NCI-H128 (cell line): ENCODE data around the gene ALPL.
"Not testable (repeated sequence)": the region's sequence is repeated elsewhere in the genome, so short reads cannot be mapped to it uniquely, and the experiment has no call there.

Source experiments
- DNase-seq: peaks from one replicate; lab custom pipeline; 2025; ENCODE audit not compliant: unreplicated experiment; lab: John Stamatoyannopoulos, UW

Gene ALPL

DNA sequence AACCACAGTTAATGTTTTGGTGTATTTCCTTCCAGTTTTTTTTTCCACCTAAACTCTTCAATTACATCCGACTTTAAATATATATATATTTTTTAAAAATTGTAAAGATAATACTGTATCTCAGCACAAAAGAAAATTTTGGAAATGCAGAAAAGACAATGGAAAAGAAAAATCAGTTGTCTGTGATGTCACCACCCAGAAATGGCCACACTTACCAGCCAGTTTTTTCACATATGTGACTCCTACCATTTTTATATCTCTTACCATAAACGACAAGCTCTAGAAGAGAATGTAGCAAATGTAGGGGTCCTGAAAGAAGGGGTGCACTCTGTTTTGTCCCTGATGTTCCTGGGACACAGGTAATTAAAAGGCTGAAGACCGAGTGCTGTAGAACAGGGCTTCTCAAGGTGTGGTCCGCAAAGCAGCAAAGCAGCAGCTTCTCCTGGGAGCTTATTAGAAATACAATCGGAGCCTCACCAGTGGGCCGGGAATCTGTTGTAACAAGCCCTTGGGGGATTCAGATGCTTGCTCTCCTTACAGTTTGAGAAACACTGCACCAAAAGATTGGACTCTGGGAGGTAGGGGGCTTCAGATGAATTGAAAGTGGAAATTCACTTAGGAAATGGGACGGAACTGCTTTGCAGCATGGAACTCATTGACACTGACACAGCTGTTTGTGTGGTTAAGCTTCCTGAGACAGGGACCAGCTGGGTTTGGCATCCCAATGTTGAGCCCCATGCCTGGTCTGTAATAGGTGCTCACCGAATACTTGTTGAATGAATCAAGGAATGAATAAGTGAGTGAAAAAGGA lies 44.1 kb downstream of the ALPL start:
- no peak for DNase-seq

DNA sequence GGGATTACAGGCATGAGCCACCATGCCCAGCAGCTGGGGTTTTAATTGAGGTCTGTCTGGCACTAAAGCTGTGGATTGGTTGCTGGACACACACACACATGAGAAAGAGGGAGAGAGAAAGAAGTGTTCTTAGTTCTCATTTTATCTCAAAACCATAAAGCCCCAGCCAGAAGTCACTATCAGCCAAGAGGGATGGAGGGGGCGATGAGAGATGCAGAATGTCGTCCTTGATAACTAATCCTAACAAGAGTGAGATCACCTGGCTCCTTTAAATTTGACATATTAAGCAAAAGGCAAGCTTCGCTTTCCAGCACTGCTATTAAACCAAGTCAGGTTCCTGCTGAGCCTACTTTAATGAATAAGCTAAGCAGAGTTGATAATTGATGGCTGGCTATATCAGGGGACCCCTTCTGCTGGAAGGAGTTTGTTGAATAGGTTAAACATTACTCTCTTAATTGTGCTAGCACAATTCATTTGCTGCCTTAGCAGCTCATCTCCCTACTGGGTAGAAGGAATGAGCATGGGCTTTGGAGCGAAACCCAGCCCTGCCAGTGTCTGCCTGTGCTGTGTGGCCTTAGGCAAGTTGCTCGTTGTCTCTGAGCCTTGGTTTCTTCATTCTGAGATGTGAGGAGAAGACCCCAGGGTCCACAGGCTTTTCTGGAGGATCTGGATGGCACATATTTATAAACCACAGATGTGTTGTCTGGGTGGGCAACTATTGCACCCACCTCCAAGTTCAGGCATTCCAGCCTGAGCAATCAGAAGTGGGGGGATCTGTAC lies 50.8 kb downstream of the ALPL start:
- DNase-seq, result no peak

DNA sequence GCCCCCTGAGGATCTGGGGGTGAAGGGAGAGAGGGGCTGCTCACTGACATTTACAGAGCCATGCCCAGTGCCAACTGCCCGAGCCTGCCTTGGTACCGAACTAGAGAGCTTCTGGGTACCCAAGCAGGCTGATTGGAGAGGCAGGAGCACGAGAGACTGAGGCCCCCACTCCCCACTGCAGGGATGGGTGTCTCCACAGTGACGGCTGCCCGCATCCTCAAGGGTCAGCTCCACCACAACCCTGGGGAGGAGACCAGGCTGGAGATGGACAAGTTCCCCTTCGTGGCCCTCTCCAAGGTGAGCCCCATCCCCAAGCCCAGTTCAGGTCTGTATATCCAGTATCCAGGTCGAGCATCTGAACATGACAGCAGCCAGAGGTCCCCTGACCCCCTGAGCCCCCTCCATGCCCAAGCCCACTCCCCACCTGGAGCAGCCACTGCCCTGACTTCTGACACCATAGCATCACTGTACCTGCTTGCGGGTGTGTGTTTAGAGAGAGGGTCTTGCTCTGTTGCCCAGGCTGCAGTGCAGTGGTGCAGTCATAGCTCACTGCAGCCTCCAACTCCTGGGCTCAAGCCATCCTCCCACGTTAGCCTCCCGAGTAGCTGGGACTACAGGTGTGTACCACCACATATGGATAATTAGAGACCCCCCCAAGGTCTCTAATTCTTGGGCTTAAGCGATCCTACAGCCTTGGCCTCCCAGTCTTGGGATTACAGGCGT lies 51.9 kb downstream of the ALPL start:
- no peak for DNase-seq

DNA sequence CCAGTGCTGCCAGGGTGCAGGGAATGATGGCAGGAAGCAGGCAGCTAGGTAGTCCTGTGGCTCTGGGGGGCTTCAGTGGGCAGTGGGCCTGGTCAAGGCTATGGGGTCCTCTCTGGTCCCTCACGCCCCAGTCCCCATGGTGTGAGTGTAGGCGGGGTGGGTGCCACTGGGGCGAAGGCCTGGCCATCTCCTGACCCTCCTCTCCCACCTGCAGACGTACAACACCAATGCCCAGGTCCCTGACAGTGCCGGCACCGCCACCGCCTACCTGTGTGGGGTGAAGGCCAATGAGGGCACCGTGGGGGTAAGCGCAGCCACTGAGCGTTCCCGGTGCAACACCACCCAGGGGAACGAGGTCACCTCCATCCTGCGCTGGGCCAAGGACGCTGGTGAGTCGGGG lies 53.7 kb downstream of the ALPL start:
- no peak for DNase-seq

DNA sequence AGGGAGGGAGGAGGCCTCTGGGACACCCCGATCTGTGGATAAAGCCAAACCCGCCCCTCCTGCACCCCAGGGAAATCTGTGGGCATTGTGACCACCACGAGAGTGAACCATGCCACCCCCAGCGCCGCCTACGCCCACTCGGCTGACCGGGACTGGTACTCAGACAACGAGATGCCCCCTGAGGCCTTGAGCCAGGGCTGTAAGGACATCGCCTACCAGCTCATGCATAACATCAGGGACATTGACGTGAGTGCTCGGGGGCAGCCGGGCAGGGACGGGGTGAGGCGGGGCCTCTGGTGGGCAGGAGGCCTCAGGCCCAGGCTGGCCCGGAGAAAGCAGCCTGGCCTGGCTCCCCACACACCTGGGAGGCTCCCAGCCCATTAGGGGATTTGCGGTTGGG lies 54.7 kb downstream of the ALPL start:
- DNase-seq, result no peak

DNA sequence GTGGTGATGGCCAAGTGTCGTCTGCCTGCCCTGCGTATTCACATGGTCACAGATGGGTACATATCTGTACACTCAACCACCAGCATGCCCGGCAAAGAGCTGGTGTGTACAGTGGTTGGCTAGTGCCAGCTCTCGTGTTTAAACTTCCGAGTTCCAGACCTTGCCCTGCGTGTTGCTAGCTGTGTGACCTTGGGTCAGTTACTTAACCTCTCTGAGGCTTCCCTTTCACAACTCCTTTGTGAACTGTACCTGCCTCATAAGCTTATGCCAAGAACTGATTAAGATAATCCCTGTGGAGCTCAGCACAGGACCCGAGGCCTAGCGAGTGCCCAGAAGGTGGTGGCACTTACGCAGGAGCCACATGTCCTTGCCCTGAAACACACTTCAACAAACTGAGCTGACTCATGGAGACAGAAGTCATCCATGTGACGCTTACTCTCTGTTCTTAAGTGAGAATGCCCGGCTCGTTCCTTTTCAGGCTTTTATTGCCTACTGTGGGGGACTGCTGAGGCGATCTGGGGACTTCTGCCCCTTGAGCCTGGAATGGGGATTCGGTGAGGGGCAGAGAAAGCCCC lies 55.4 kb downstream of the ALPL start:
- DNase-seq, result no peak

DNA sequence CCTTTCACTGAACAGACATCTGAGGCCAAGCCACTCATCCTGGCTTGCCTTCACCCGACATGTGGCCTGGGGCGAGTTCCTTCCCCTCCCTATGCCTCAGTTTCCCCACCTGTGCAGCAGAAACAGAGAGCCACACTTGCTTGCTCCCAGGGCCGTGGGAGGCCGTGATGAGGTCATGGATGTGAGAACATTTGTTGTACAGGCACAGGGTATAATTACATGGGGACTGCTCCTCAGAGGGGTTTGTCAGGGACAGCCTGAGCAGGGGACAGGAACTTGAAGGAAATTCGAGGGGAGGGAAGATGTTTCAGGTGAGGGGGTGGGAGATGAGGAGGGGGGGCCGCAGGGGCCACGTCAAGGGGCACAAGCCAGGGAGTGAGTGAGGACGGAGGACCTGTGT lies 56.1 kb downstream of the ALPL start:
- DNase-seq, result no peak

DNA sequence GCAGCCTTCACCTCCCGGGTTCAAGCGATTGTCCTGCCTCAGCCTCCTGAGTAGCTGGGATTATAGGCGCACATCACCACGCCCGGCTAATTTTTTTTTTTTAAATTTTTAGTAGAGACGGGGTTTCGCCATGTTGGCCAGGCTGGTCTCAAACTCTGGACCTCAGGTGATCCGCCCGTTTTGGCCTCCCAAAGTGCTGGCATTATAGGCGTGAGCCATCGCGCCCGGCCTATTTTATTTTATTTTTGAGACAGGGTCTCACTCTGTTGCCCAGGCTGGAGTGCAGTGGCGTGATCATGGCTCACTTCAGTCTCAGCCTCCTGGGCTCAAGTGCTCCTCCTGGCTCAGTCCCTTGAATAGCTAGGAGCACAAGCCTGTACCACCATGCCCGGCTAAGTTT lies 57.1 kb downstream of the ALPL start:
- not testable (repeated sequence) for DNase-seq

DNA sequence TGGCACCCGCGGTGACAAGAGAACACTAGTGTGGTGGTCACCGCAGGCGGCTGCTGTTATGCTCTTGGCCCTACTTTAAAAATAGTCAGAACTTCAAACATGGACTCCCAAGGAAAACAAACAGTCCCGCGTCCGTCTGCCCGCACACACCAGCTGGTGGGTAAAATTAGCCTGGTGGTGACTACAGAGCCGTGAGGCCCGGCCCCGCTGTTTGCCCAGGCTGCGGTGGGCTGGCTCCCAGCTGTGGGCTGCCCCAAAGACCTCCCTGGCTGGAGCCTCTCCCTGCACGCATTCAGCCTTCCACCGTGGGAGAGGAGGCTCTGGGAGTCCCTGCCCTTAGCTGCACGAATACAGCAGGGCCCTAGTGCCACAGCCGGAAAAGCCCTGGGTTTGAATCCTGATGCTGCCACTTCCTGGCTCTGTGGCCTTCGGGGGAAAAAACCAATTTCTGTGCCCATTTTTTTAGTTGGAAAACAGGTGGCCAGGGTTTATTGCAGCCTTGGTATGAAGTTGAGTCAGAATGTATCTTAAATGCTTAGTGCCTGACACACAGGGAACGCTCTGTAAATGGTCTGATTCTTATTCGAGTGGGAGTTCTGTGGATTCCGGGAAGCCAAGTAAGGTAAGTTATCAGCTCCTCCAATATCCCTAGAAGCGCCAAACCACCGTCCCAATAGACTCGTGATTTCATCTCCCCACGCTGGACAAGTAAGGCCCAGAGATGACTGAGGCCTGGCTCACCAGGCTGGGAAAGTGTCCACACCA lies 58.2 kb downstream of the ALPL start:
- no peak for DNase-seq

DNA sequence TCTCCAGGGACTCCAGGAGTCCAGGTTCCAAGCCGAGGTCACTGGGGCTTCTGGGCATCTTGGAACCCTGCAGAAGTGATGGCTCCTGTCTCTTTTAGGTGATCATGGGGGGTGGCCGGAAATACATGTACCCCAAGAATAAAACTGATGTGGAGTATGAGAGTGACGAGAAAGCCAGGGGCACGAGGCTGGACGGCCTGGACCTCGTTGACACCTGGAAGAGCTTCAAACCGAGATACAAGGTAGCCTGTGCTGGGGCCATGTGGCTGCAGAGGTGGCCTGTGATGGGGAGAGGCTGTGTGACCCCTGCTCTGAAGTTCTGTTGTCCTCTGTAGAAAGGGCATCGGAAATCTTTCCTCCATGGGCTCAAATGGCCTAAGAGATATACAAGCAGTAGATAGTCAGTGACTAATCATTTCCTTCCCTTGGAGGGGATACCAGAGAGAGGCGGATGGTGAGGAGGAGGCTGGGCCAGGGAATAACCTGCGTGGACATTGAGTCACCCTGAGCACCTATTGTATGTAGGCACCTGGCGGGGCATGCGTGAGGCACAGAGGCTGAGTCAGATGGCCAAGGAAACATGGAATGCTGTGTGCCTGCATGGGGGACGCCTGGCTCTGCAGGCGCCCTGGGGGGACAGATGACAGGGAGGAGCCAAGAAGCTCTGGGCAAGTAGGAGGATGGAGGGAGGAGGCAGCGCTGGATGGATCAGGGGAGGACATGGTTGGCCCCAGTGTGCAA lies 59.0 kb downstream of the ALPL start:
- no peak for DNase-seq

DNA sequence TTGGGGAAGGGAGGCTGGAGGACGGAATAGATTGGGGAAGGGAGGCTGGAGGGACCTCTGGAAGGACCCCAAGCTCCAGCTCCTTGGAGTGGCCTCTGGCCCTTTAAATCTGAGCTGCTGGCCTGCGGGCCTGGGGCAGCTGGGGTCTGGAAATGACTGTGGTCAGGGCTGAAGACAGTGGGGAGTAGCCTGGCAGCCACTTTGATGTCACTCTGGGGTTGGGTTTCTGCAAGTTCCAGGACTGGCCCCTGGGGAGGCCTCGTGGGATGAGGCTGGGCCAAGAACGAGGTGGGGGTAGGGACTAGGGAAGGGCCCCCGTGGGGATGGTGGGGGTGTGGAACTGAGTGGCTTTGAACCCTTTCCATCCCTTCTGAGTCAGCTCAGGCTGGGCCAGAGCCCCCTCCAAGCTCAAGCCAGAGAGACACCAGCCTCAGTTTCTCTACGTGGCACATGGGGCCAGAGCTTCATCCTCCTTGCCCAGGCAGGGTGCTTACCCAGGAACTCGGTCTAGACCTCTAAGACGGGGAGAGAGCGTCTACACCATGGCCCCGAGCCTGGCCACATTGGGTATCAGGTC lies 59.7 kb downstream of the ALPL start:
- DNase-seq, result no peak

DNA sequence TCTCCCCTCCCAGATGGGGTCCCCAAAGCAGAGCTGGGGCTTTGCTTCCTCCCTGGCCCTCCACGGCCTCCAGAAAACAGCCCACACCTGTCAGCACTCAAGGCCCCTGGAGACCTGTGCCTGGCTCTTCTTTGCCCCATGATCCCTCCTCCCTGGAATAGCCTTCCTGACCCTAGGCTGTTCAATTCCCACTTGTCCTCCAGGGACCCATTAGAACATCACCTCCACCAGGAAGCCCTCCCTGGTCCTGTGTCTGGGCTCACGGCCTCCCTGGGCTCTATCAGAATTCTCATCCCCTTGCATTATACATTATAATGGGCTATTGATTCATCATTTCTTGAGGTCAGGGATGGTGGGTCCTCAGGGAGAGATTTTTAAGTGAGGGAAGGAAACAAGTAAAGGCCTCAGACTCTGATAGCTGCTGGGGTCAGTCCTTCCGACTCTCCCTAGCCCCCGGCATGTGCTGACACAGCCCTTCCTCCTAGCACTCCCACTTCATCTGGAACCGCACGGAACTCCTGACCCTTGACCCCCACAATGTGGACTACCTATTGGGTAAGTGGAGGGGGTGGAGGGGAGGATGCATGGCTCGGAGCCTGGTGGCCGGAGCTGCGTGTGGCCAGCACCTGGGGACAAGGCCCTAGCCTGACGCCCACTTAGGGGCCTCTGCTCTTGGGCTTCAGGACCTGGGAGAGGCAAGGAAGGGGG lies 60.8 kb downstream of the ALPL start:
- no peak for DNase-seq

DNA sequence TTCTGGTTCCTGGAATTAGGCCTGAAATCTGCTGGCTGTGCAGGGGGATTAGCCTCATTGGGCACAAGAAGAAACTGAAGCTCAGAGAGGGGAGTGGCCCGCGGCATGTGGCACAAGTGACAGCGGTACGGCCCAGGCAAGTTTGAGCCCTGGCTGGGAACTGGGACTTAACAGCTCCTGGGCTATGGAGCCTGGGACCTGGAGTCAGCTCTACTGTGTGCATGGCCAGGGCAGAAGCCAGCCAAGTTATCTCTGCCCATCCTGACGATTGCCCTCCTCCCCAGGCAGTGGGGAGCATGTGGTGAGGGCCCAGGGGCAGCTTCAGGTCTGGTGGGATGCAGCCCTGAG lies 61.3 kb downstream of the ALPL start:
- DNase-seq, result no peak

DNA sequence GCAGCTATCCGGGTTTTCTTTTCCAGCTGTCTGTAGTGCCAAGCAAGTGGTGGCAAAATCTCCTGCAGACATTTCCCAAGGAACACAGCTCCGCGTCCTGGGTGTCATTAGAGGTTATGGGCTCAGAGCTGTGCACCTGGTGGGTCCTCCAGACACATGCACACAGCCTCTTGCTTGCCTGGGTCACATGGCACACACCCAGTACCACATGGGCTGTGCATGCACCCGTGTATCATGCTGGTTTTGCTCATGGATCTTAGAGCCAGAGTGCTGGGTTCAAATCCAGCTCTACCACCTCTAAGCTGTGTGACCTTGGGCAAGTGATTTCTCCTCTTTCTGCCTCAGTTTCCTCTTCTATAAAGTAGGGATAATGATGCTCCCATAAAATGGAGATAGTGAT lies 61.7 kb downstream of the ALPL start:
- no peak for DNase-seq

DNA sequence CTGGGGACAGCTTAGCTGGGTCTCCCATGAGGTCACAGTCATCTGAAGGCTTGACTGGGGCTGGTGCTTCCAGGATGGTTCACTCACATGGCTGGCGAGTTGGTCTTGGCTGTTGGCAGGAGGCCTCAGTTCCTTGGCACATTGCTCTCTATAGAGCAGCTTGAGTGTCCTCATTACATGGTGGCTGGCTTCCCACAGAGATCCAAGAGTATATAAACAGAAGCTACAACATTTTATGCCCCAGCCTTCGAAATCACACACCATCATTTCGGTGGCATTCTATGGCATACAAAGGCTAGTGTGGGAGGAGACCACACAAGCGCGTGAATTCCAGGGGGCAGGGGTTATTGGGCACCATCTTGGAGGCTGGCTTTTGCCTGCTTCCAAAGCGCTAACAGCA lies 63.0 kb downstream of the ALPL start:
- no peak for DNase-seq

DNA sequence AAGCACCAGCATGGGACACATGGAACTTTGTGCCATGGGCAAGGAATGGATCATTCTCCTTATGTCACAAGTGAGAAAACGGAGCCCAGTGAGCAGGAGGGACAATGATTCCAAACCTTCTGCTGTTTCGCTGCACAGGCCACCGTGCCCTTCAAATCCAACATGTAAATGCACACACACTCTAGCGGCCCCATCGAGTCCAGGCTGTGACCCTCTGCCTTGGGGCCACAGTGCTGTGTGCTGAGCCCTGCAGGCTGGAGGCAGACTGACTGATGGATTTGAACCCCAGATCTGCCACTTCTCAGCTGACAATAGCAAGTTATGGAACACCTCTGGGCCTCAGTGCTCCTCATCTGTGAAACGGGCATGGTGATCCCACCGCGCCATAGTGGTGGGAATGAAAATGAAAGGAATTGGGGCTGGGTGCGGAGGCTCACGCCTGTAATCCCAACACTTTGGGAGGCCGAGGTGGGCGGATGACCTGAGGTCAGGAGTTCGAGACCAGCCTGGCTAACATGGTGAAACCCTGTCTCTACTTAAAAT lies 63.6 kb downstream of the ALPL start:
- no peak for DNase-seq

DNA sequence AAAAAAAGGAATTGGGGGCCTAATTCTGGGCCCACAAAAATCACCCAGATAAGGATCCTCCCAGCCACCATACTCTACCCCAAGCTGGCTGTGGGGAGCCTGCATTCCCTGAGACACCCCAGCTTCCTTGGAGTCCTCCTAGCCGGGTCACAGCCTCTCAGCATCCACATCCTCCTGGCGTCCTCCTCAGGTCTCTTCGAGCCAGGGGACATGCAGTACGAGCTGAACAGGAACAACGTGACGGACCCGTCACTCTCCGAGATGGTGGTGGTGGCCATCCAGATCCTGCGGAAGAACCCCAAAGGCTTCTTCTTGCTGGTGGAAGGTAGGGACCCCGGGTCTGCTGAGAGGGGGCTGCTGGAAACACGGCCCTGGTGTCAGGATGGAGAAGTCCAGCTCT lies 64.3 kb downstream of the ALPL start:
- DNase-seq, result no peak

DNA sequence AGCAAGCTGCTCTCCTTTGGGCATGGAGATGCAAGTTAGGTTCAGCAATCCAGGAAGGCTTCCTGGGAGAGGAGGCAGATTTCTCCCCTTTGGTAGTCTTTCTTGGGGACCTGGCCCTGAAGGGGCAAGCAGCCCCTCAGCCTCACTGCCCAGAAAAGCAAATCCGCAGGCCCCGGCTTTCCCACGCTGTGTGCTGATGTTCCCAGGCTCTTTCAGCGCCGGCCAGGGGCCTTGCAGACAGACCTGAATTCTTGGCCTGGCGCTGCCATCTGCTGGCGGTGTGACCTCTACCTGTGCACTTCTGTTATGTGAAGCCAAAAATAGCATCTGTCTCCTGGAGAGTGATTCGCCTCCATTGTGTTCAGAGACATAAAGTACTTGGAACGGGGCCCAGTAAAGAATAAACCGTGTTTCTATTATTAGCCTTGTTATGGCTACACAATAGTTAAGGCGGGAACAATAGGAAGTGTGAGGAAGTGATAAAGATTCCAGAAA lies 64.8 kb downstream of the ALPL start:
- DNase-seq, result peak; percentile 95
